NOMO-1 (cell line): ENCODE data around the gene UIMC1.

ENCODE experiments used
- DNase-seq, 2 experiments: peaks; one replicate each; lab custom pipeline; 2025; ENCODE audit not compliant: unreplicated experiment in 2 of 2; lab: John Stamatoyannopoulos, UW

The UIMC1 gene

DNA sequence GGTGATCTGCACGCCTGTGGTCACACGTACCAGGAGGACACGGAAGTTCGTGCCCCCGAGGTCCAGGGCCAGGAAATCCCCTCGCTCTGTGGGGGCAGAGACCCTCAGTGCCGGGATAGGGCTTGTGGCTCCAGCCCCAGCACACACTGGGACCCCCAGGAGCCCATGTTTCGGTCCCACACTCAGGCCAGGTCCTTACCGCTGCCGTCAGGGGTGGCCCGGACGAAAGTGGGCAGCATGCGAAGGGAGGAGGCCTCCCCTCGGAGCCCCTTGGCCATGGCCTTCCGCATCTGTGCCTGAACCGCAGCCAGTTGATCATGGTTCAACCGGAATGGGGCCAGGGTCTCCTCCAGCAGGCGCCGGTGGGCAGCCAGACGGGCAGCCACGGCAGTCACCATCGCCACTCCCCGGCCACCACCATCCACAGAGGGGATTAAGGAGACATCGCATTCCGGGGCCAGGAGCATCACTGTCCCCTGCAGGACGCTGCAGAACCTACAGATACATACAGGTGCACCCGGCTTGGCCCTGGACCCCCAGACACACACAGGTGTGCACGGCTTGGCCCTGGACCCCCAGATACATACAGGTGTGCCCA lies 119.2 kb downstream of the UIMC1 start:
- DNase-seq = no peak

DNA sequence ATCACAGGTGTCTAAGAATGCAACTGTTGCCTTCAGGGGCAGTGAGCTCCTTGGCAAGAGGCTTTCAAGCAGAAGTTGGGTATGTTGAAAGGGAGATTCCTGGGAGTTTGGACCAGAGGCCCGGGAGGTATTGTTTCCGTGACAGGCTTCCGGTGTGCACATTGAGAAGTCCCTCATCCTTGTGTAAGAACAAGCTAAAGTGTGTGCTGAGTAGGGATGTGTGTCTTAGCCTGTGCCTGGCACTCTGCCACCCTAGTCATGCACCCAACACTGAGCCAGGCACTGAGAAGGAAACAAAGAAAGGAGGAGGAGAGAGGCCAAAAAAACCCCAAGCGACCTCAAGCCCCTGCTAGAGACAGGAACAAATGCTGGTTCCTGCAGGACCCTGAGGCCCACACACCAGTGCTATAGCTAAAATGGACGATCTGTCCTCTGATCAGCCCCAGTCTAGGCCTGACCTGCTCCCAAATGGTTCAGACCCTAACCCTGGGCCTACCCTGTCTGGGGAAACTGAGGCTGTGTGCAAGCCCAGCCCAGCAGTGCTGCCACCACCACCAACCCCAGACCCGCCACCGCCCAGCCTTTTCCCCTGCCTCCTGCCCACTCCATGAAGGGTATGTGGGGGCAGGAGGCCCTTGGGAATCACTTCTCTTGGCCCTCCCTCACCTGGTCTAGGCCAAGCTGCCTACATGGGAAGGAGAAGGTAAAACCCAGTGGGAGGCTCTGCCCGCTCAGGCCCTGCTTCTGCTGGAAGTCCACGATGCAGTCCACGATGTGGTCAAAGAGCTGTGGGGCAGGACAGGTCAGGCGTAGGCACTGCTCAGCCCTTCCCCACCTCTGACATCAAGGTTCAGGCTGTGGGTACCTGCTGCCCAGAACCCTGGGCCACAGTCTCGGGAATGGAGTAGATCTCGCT lies 120.0 kb downstream of the UIMC1 start:
- DNase-seq = no peak

DNA sequence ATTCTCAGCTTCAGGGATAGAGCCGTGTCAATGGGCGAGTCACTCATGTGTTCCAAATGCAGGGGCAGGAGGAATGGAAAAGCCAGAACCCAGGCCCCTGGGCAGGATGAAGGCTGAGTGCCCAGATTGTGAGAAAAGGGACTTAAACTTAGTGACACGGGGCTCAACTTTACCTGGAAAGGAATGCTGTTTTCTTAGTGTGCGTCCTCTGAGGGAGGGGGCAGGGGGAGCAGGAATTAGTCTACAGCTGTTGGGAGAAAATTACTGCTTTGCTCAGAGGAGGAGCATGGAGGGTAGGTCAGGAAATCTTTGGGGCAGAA lies 122.0 kb downstream of the UIMC1 start:
- DNase-seq = no peak

DNA sequence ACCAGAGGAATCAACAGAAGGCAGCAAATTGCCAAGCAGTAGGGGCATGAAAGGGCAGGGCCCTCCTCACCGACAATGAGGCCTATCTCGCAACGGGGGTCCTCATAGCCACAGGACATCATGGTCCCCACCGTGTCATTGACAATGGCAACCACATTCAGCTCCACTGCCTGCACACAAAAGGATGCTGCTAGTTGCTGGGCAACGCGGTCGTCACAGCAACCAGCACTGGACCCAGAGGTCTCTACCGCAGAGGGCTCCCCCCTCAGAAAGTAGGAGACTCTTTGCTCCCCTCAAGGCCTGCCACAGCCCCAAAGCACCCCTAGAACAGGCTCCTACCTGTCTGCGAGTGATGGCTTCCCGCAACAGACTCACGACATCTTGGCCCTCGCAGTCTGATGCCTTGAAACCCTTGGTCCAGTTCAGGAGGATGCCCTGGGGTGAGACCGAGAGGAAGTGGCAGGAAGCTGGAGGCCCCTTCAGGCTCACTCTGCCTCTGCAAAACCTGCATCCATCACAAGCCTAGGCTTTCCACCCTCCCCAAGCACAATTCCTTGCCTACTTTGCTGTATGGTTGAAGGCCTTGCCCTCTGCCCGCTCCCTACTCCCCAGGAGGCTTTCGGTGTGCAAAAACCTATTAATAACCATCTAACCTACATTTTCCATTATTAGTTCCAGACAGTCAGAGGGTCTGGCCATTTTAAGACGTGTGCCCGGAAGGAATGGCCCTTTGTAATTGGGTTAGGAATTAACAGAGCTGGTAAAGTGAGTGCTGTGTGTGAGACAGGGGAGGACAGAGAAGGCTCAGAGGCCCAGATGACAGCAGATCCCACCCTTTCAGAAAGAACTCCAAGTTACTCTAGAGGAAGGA lies 122.6 kb downstream of the UIMC1 start:
- DNase-seq = no peak

DNA sequence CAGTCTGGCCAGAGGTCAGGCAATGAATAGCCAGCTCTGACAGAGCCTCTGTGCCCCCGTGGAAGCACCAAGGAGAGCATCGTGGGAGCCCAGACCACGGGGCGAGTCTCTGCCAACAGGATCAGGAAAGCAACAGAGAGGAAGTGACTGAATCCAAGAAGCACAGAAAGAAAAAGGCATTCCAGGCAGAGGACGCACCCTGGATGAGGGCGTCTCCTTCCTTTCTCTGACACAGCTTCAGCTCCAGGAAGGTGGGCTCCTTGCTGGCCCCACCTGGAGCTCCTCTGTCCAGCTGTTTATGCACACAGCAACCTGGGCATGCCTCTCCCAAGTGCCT lies 124.0 kb downstream of the UIMC1 start:
- DNase-seq = no peak

DNA sequence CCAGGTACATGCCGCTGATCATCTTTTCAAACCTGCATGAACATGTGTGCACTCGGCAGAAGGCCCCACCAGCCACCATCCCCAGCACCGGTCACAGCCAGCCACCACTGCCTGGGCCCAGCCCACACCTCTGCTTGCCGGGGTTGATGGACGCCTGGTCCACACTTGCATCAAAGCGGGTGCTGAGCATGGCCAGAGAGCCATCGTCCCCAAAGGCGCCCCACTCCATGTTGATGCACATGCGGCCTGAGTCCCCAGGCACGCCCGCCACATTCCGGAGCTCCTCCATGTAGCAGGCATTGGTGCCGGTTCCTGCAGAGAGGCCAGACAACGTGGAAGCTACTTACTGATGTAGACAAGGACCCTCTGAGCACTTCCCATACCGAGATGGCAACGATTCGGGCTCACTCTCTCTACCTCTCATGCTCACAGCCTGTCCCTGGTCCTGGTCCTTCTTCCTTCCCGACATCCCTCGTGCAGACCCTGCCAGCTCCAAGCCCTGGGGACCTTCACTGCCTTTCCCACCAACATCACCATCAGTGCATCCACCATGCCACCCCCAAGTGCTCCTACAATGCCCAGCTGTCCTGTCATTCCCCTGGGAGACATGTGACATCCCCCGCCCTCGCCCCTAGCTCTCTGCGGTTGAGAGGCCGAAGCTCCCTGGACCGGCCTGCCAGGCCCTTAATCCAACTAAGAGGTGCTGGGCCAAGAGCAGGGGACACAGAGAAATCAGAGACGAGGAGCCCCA lies 124.6 kb downstream of the UIMC1 start:
- DNase-seq = no peak

DNA sequence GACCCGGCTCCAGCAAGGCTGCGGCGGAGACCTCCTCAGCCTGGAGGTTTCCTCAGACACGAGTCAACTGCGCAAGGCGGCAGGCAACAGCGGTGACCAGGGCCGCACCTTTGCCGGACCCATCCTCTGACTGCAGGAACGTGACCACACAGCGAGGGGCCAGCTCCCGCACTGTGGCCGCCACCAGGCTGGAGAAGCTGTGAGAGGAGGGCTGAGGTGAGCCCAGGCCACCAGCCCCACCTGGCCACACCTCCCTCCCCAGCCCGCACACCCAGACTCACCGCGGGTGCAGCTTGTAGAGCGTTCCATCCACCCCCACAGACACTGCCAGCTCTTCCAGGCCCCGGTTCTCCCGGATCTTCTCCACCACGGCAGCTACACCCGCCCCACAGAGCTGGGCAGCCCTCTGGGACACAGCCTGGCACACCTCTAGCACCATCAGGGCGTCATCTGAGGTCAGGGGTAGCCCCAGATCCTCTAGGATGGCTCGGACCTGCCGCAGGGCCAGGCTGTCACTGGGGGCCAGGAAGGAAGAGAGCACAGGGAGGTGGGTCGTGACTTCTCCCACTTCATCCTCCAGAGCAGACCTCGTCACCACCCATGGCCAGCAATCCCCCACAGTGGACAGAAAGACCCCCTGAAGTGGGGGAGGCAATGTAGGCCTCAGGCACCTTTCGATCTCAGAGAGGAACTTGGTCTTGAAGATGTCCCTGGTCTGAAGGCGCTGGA lies 125.4 kb downstream of the UIMC1 start:
- no peak for DNase-seq

DNA sequence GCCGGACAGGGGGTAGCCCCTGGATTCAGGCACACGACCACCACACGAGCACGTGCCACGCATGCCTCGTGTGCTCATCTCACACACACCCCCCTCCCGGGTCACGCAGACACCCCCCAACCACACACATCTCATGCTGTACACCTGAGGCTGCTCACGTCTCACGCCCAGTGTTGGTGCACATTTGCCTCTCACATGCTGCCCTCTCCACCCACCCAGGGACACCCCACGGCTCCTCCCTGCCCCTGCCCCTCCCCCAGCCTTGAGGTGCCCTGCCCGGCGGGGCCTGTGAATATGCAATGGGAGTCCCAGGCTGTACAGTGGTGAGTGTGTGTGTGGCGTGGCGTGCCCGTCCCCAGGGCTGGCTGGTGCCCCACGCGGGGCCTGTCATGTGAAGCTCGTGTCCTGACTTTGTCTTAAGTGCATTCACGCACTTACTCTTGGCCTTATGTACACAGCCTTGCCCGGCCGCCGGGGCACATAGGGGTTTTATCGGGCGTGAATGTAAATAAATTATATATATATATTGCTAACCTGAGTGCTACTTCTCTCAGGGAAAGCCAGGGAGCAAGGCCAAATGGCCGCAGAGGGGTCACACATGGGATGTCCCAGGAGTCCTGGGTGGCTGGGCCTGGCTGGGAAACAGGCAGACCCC lies 126.1 kb downstream of the UIMC1 start:
- DNase-seq = no peak

DNA sequence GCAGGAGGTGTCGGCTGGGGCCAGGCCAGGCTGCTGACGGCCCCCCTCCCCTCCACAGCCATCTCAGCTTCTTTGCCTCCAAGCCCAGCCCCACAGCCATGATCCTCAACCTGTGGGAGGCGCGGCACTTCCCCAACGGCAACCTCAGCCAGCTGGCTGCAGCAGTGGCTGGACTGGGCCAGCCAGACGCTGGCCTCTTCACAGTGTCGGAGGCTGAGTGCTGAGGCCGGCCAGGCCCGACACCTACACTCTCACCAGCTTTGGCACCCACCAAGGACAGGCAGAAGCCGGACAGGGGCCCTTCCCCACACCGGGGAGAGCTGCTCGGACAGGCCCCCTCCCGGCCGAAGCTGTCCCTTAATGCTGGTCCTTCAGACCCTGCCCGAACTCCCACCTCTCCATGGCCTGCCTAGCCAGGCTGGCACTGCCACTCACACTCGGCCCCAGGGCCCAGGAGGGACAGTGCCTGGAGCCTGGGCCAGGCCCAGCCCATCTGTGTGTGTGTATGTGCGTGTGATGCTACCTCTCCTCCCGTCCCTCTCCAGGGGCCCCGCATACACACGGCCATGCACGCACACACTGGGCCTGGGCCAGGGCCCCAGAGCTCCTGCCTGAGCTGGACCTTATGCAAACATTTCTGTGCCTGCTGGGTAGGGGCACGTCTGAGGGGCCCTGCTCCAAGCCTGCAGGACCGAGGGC lies 126.8 kb downstream of the UIMC1 start:
- DNase-seq = no peak

DNA sequence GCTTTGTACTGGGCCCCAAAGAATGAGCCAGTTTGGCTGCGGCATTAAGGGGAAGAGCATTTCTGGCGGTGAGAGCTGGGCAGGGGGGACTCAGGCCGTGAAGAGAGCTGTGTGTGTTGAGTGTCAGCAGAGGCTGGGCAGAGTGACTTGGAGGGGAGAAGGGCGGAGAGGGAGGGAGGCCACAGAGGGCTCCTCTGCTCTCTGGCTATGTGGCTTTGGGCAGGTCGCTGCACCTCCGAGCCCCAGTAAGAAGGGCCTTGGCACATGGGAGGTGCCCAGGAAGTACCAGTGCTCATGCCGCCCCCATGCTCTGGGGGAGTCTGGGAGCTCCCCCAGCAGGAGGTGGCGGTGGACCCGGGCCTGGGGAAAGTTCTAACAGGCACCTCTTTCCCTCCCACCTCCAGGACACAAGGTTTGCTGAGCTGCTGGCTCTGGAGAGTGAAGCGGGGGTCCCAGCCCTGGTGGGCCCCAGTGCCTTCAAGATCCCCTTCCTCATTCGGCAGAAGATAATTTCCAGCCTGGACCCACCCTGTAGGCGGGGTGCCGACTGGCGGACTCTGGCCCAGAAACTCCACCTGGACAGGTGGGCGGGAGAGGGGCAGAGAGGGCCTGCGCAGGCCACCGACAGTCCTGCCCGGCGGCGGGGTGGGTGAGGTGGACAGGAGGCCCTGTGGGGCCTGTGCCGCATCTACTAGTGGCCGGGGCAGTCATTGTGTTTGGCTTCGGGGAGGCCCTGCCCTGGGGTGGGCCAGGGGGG lies 127.5 kb downstream of the UIMC1 start:
- DNase-seq = no peak

DNA sequence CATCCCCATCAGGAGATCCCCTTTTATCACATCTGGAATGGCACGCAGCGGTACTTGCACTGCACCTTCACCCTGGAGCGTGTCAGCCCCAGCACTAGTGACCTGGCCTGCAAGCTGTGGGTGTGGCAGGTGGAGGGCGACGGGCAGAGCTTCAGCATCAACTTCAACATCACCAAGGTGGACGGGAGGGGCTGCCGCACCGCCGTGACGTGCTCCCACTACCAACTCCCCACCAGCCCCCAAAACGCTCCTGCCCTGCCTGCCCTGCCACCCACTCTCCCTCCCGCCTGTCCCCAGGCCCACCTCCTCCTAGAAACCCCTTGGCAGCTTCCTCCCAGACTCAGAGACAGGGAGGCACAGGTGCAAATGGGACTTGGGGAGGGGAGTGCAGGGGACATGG lies 128.1 kb downstream of the UIMC1 start:
- no peak for DNase-seq

DNA sequence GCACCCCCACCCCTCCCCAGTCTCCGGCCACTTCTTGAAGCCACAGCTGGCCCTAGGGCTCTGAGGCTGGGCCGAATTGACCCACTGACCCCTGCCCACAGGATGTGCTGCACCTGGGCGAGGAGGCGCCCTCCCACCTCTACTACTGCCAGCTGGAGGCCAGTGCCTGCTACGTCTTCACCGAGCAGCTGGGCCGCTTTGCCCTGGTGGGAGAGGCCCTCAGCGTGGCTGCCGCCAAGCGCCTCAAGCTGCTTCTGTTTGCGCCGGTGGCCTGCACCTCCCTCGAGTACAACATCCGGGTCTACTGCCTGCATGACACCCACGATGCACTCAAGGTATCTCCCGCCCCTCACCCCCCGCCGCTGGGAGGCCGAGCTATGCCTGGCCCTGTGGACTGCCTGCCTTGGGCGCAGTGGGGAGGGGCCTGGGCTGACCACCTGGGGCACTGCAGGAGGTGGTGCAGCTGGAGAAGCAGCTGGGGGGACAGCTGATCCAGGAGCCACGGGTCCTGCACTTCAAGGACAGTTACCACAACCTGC lies 128.7 kb downstream of the UIMC1 start:
- no peak for DNase-seq

DNA sequence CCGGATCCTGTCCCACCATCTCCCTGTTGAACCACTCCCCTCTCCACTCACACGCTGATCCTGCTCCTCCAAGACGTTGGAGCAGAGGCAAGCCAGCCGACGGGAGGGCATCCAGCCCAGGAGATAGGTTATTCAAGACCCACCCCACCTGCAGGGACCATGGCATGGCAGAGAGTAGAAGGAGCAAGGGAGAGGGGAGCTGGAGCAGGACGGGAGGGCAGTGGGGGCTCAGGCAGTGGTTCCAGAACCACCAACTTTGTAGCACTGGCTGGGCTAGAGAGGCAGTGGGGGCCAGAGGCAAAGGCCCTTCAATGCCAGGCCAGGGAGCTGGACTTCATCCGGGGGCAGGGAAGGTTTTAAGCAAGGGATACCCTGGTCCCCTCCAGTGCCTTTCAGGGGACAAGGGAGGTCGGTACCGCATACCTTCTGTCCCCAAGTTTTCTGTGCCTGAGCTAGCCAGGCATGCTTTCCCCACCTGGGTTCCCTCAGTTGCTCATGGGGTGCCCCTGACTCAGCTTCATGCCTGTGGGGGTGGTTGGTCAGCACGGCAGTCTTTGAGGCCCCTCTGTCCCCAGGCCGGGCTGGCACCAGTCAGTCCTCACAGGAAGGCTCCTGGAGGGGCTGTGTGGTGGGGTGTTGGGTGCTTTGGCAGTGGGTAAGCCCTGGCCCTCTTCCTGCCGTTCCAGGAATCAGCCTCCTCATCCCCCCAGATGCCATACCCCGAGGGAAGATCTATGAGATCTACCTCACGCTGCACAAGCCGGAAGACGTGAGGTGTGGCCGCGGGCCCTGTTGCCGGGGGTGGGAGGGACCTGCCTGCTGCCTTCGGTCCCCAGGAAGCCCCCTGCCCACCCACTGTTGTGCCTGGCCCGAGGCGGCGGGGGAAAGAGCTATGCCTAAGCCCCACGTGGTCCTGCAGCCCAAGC lies 129.8 kb downstream of the UIMC1 start:
- no peak for DNase-seq

DNA sequence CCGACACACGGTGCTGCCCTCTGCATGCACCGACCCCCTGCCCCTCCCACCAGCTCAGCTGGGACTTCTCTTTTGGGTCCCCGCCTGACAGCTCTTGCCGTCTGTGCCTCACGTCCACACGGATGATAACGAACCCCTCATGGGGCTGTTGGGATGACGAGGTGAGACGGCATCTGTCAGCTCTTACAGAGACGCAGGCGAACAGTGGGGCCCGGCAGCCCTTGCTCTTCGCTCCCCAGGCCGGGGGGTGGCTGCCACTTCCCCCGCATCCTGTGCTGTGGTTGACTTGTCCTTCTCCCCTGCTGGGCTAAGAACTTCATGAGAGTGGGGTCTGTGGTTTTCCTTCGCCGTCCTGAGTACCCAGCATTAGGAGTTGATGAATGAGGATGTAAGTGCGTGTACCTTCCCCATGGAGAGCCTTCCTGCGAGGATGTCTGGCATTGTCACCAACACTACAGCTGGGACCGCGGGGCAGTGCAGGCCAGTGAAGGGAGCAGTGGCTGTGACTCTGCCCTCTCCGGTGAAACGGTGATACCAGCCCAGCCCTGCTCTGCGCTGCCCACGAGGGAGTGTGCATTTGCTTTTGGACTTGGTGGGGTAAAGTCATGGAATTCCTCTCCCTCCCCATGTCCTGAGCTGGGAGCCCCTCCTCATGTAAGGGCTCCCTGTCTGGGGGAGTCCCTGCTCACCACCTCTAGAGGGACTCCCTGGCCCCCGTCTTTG lies 130.6 kb downstream of the UIMC1 start:
- no peak for DNase-seq

DNA sequence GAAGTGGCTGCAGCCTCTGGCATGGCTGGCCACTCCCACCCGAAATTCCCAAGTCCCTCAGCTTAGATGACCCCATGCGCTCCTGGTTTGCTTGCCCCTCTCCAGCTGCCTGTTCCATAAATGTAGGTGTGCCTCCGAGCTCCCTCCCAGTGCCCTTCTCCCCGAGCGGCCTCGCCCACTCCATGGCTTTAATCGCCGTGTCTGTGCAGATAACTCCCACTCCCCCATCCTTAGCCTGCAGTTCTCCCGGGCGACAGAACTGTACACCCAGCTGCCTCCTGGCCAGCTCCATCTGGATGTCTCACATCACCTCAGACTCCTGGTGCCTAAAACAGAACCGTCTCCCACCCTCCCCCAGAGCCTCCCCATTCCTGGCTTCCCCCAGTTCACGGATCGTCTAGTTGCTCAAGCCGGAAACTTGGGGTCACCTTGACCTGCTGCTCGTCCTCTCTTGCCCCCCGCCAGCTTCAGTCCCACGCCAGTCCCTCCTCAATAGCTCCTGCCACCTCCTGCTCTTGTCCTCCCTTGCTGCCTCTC lies 131.5 kb downstream of the UIMC1 start:
- DNase-seq = no peak

DNA sequence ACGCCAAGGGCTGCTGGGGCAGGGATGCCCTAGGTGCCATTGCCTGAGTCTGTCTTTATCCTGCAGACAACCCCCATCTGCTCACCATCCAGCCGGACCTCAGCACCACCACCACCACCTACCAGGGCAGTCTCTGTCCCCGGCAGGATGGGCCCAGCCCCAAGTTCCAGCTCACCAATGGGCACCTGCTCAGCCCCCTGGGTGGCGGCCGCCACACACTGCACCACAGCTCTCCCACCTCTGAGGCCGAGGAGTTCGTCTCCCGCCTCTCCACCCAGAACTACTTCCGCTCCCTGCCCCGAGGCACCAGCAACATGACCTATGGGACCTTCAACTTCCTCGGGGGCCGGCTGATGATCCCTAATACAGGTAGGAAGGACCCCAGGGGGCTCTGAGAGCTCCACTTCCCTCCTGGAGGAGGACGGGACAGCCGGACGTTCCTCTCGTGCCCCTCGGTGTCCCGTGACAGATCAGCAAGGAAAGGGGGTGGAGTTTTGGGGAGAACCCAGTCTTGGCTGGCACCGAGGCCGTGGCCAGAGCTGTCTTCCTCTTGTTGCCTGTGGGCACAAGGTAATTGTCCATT lies 132.3 kb downstream of the UIMC1 start:
- no peak for DNase-seq
